Thyroid gland (tissue), 4 donors: Measurements from ENCODE around the gene CD2AP. TPM values are rescaled to one million over a fixed set of nuclear protein-coding genes. Genes with fewer than 3 reads are reported as not detected.
A peak's percentile ranks its signal among the peaks of the same experiment; 100 is the strongest.
"Not testable (repeated sequence)": the region's sequence is repeated elsewhere in the genome, so short reads cannot be mapped to it uniquely, and the experiment has no call there.

Experiments
- DNase-seq, 2 donors: peaks; one replicate each; pipeline ENCODE4 v3.0.0-alpha.2; 2019
- H3K27ac ChIP-seq, 3 donors: fragments of 200-600 bp; sonication (generic); 1 replicate in 2 of 3; 2 replicates in 1 of 3; pipeline ENCODE4 v1.5.1; 2016 to 2019; ENCODE audit warnings: mild to moderate bottlenecking in 1 of 3, moderate library complexity in 1 of 3
- H3K27me3 ChIP-seq: fragments of 200-600 bp; sonication (generic); one replicate; pipeline ENCODE4 v1.5.1; 2019
- H3K36me3 ChIP-seq, 2 donors: fragments of 200-600 bp; sonication (generic); one replicate each; pipeline ENCODE4 v1.5.1; 2016 to 2019
- H3K4me1 ChIP-seq, 2 donors: fragments of 200-600 bp; sonication (generic); one replicate each; pipeline ENCODE4 v1.5.1; 2017 to 2019
- H3K4me3 ChIP-seq, 3 donors: fragments of 200-600 bp; sonication (generic); replicated peaks in 1 of 3; 1 replicate in 2 of 3; 2 replicates in 1 of 3; pipeline ENCODE4 v1.5.1; 2016; ENCODE audit warnings: mild to moderate bottlenecking in 1 of 3
- H3K9me3 ChIP-seq: fragments of 200-600 bp; sonication (generic); one replicate; pipeline ENCODE4 v1.5.1; 2017
- CTCF ChIP-seq, 6 experiments: fragments of 200-600 bp in 3 of 6; fragments of 450-650 bp in 3 of 6; sonication (generic) in 3 of 6; IDR thresholded peaks; one replicate each; pipeline ENCODE4 v1.5.1; 2016 to 2019; ENCODE audit warnings: antibody characterized with exemption in 6 of 6, mild to moderate bottlenecking in 2 of 6, inconsistent platforms in 1 of 6, moderate library complexity in 1 of 6
- POLR2A ChIP-seq, 2 donors: fragments of 450-650 bp; IDR thresholded peaks; one replicate each; pipeline ENCODE4 v1.6.1; 2017; ENCODE audit warnings: antibody characterized with exemption in 2 of 2, mild to moderate bottlenecking in 2 of 2, moderate library complexity in 1 of 2
- WGBS, 2 donors: methylation state at CpG; one replicate each; pipeline ENCODE4 v1.1.5; 2017; 5-methylcytosine and 5-hydroxymethylcytosine counted together
- intact Hi-C: fragments of 100-400 bp; cut with DNase I; formaldehyde crosslinking; loops from one replicate; pipeline ENCODE4 v1.15.1; 2023
- total RNA-seq, 4 donors: library from RNA; depleted of rRNA; stranded (reverse); fragments of >200 nt; gene quantifications; one replicate each; pipeline ENCODE4 v1.2.3, GENCODE V29; 2016

Gene CD2AP
- total RNA-seq, 4 donors from 2014 or later: 27.9 to 48.2 (median 33.0) TPM

- intact Hi-C loops: no loop called here
These were observed 650 bp upstream of the CD2AP start for GRCh38 chr6:47476781-47477496.

GRCh38 chr6:47478233-47479139 lies 897 bp downstream of the CD2AP start:
- no peaks in the 10 kb centered on the region for H3K9me3 ChIP-seq
- intact Hi-C loops: no loop called here
- peak; percentile 13 to 16 for DNase-seq
- 0 to 1% methylated on average over 20 to 25 of the region's 31 CpGs for WGBS, 2 donors
- H3K27me3 ChIP-seq: no peaks in the 10 kb centered on the region
- TF ChIP-seq CTCF (IDR thresholded peaks at IDR 0.05) (no peak), POLR2A (IDR thresholded peaks at IDR 0.05) (no peak)
- H3K27ac ChIP-seq: peak overlapping the region; percentile 96 to 98 (median 97)
- H3K4me3 ChIP-seq: peak overlapping the region; percentile 53 to 88 (median 75)
- H3K4me1 ChIP-seq: peaks cover 10 to 19% of the 10 kb centered on the region in 2 donors
- H3K36me3 ChIP-seq: no peaks in the 10 kb centered on the region

More at GRCh38 chr6:47476781-47477496, 650 bp upstream of the CD2AP start:
- Histone ChIP-seq H3K9me3 (no peaks in the 10 kb centered on the region), H3K27me3 (no peaks in the 10 kb centered on the region), H3K4me3 (peak overlapping the region; percentile 41 to 88 (median 75)), H3K36me3 (no peaks in the 10 kb centered on the region), H3K4me1 (peaks cover 8 to 19% of the 10 kb centered on the region in 2 donors), H3K27ac (peak overlapping the region; percentile 96 to 98 (median 97))
- 8% methylated on average over 21 of the region's 21 CpGs for WGBS, 2 donors
- no peak for DNase-seq
- TF ChIP-seq CTCF (IDR thresholded peaks at IDR 0.05) (no peak), POLR2A (IDR thresholded peaks at IDR 0.05) (no peak)

- H3K4me1 ChIP-seq: peaks cover 17 to 25% of the 10 kb centered on the region in 2 donors
- DNase-seq: no peak
- peak overlapping the region in 2 of 3 donors; percentile 96 to 98 for H3K27ac ChIP-seq
- WGBS, 2 donors: 2 to 4% methylated on average over 5 of the region's 5 CpGs
- intact Hi-C loops: no loop called here
- H3K27me3 ChIP-seq: no peaks in the 10 kb centered on the region
- no peaks in the 10 kb centered on the region for H3K36me3 ChIP-seq
- no peak for TF ChIP-seq POLR2A (IDR thresholded peaks at IDR 0.05)
- H3K9me3 ChIP-seq: no peaks in the 10 kb centered on the region
- peak overlapping the region; percentile 53 to 88 (median 75) for H3K4me3 ChIP-seq
These were observed 1.5 kb downstream of the CD2AP start for GRCh38 chr6:47479140-47479508.

- Histone ChIP-seq H3K36me3 (no peaks in the 10 kb centered on the region), H3K4me1 (peaks cover 21 to 29% of the 10 kb centered on the region in 2 donors), H3K27ac (no peak overlapping the region), H3K27me3 (no peaks in the 10 kb centered on the region), H3K4me3 (no peak overlapping the region), H3K9me3 (no peaks in the 10 kb centered on the region)
- no peak for TF ChIP-seq POLR2A (IDR thresholded peaks at IDR 0.05)
- TF ChIP-seq CTCF (IDR thresholded peaks at IDR 0.05): no peak
- WGBS, 2 donors: 79 to 82% methylated on average over 3 of the region's 3 CpGs
- DNase-seq: no peak
- intact Hi-C loops: no loop called here
These were observed 2.3 kb downstream of the CD2AP start for GRCh38 chr6:47479874-47480273.

- H3K36me3 ChIP-seq, H3K27ac ChIP-seq, DNase-seq, H3K9me3 ChIP-seq, H3K27me3 ChIP-seq, intact Hi-C loops, H3K4me3 ChIP-seq: not testable (repeated sequence)
- H3K4me1 ChIP-seq: peaks cover 21 to 29% of the 10 kb centered on the region in 2 donors
- 96 to 98% methylated on average over 8 of the region's 8 CpGs for WGBS, 2 donors
These were observed 3.6 kb downstream of the CD2AP start for GRCh38 chr6:47481213-47481612.

- no peak for DNase-seq
- no peak for TF ChIP-seq POLR2A (IDR thresholded peaks at IDR 0.05)
- no peak for TF ChIP-seq CTCF (IDR thresholded peaks at IDR 0.05)
- H3K4me3 ChIP-seq: no peak overlapping the region
- no peaks in the 10 kb centered on the region for H3K27me3 ChIP-seq
- peaks cover 21 to 28% of the 10 kb centered on the region in 2 donors for H3K4me1 ChIP-seq
- H3K36me3 ChIP-seq: no peaks in the 10 kb centered on the region
- no peaks in the 10 kb centered on the region for H3K9me3 ChIP-seq
- H3K27ac ChIP-seq: no peak overlapping the region
- intact Hi-C loops: no loop called here
These were observed 4.2 kb downstream of the CD2AP start for GRCh38 chr6:47481806-47482205.
